ENCODE measurements around the gene SUMO1.

Gene SUMO1

DNA sequence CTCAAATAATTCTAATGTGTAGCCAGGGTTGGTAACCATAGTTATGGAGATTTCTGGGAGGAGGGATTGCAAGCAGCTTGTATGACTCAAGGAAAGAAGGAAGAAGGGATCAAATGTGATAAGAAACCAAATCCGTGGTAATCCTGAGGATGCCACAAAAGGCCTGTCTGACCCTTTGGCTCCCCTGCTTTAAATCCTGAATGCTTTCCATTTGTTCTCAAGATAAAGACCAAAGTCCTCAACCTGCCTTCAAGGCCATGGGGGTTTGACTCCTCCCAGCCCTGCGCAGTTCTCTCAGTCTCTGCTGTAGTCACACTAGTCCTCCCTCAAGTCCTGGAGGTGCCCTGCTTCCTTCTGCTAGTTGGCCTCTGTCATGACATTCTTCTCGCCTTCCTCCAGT lies 74.0 kb downstream of the SUMO1 start:
- no peaks in the 10 kb centered on the region for H3K27me3 ChIP-seq (ENCODE audit: control insufficient read depth, insufficient read depth, low read length)
- no peaks in the 10 kb centered on the region for H3K36me3 ChIP-seq (ENCODE audit: control insufficient read depth, insufficient read depth, low read length)
- H3K27ac ChIP-seq (ENCODE audit: low read depth, low read length), result no peak overlapping the region
- no peak overlapping the region for H3K9ac ChIP-seq (ENCODE audit: low read length)
- no peaks in the 10 kb centered on the region for H3K4me1 ChIP-seq (ENCODE audit: control insufficient read depth, insufficient read depth, low read length)
- no peak overlapping the region for H3K4me3 ChIP-seq (ENCODE audit: low read length)

DNA sequence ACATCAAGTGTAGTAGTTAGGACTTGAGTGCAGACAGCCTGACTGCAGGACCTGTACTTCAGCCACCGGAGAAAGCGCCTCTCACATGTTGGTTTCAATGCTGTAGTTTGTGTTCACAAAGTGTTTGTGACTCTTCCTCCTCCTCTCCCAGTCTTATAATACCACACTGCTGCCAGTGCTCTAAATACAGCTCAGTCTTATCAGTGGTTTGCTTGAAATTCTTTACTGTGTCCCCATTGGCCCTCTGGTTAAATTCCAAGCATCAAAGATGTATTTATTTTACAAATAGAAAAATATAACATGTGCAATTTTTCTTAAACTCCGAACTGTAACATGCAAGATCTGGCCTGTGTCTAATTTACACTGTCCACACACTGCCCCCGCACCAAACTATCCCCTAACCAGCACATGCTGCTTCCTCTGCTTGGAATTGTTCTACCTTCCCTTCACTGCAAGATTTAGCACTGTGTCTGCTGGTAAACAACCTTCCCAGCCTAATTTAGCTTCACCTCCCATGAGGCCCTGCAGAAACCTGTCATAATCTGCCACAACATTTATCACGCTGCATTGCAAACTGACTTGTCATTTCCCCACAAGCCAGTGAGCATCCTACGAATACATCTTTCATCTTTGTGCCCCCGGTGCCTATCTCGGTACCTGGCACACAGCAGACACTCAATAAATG lies 77.1 kb downstream of the SUMO1 start:
- Histone ChIP-seq H3K4me1 (ENCODE audit: control insufficient read depth, insufficient read depth, low read length) (no peaks in the 10 kb centered on the region), H3K36me3 (ENCODE audit: control insufficient read depth, insufficient read depth, low read length) (no peaks in the 10 kb centered on the region), H3K27me3 (ENCODE audit: control insufficient read depth, insufficient read depth, low read length) (no peaks in the 10 kb centered on the region), H3K9ac (ENCODE audit: low read length) (no peak overlapping the region), H3K27ac (ENCODE audit: low read depth, low read length) (peak overlapping the region; percentile 55), H3K4me3 (ENCODE audit: low read length) (no peak overlapping the region)

DNA sequence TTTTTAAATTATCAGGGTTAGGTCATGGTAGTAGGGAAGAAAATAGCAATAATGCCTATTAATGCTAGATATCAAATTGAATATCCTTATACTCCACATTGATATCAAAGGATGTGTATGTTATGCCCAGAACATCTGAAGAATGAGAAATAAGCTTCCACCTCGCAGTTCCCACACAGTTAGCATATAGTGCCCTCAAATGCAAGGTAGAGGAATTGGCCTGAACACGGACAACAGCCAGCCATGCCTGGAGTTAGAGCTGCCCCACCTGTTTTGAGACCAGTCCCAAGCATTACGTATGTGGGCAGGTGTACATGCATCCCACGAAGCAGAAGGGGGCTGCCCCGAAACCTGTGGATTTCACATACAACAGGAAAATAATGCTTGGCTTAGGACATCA lies 79.6 kb downstream of the SUMO1 start:
- no peaks in the 10 kb centered on the region for H3K36me3 ChIP-seq (ENCODE audit: control insufficient read depth, insufficient read depth, low read length)
- no peak overlapping the region for H3K9ac ChIP-seq (ENCODE audit: low read length)
- no peak overlapping the region for H3K4me3 ChIP-seq (ENCODE audit: low read length)
- H3K27ac ChIP-seq (ENCODE audit: low read depth, low read length), result no peak overlapping the region
- no peaks in the 10 kb centered on the region for H3K27me3 ChIP-seq (ENCODE audit: control insufficient read depth, insufficient read depth, low read length)
- peaks cover 2% of the 10 kb centered on the region for H3K4me1 ChIP-seq (ENCODE audit: control insufficient read depth, insufficient read depth, low read length)

DNA sequence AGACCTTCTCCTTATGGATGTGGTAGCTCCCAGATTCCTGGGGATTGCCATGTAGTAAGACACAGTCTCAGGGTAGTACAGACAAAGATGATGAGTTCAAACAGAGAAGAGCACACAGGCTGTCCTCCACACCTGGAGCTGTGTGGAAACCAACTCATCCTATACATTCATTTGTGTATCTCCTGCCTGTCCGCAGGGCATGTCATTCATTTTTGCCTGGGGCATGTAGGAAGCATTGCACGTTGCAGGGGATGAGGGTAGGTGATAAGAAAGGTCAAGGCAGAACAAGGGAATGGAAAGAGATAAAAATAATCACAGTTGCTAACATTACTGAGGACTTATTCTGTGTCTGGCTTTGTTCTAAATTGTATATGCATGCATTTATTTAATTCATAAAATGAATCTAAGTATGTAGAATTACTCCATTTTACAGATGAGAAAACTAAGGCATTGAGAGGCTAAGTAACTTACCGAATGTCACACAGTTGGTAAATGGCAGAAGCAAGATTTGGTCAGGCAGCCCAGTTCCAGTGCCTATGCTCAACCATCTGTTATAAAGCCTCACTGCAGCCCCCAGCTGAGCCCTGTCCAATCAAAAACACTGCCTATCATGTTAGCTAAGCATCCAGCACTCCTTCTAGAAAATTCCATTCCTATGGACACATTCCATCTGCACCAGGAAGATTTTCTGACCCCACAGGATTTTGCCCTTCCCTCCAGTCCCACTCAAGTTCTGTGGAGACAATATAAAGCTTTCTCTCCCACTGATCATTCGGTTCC lies 81.0 kb downstream of the SUMO1 start:
- Histone ChIP-seq H3K36me3 (ENCODE audit: control insufficient read depth, insufficient read depth, low read length) (no peaks in the 10 kb centered on the region), H3K4me3 (ENCODE audit: low read length) (no peak overlapping the region), H3K27ac (ENCODE audit: low read depth, low read length) (no peak overlapping the region), H3K27me3 (ENCODE audit: control insufficient read depth, insufficient read depth, low read length) (no peaks in the 10 kb centered on the region), H3K9ac (ENCODE audit: low read length) (no peak overlapping the region), H3K4me1 (ENCODE audit: control insufficient read depth, insufficient read depth, low read length) (peaks cover 2% of the 10 kb centered on the region)
